Vagina (tissue), 2 donors: ENCODE measurements around the gene SLC25A51. TPM values are rescaled to one million over a fixed set of nuclear protein-coding genes. Genes with fewer than 3 reads are reported as not detected.

Experiments
- DNase-seq, 2 donors: peaks; one replicate each; pipeline ENCODE4 v3.0.0-alpha.2; 2017; ENCODE audit errors: extremely low spot score in 2 of 2
- H3K27ac ChIP-seq: fragments of 200-600 bp; sonication (generic); one replicate; pipeline ENCODE4 v1.5.1; 2019
- H3K27me3 ChIP-seq: fragments of 200-600 bp; sonication (generic); one replicate; pipeline ENCODE4 v1.5.1; 2019
- H3K36me3 ChIP-seq, 2 donors: fragments of 200-600 bp; sonication (generic); one replicate each; pipeline ENCODE4 v1.5.1; 2017 to 2019
- H3K4me1 ChIP-seq: fragments of 200-600 bp; sonication (generic); one replicate; pipeline ENCODE4 v1.5.1; 2019
- H3K4me3 ChIP-seq, 2 donors: fragments of 200-600 bp; sonication (generic); 1 replicate in 1 of 2; 2 replicates in 1 of 2; pipeline ENCODE4 v1.5.1; 2016 to 2019
- H3K9me3 ChIP-seq: fragments of 200-600 bp; sonication (generic); one replicate; pipeline ENCODE4 v1.5.1; 2019
- POLR2A ChIP-seq, 2 donors: fragments of 450-650 bp; IDR thresholded peaks; one replicate each; pipeline ENCODE4 v1.6.1; 2017; ENCODE audit warnings: antibody characterized with exemption in 2 of 2, mild to moderate bottlenecking in 2 of 2, moderate library complexity in 2 of 2
- POLR2AphosphoS5 ChIP-seq, 2 donors: sonication (generic); formaldehyde crosslinking; IDR thresholded peaks; one replicate each; pipeline ENCODE4 v1.9.0; 2017; ENCODE audit warnings: antibody characterized with exemption in 2 of 2, mild to moderate bottlenecking in 2 of 2, low read depth in 1 of 2; ENCODE audit not compliant: insufficient read depth in 1 of 2
- intact Hi-C: fragments of 100-400 bp; cut with DNase I; formaldehyde crosslinking; loops from one replicate; pipeline ENCODE4 v1.15.1; 2023
- total RNA-seq: library from RNA; depleted of rRNA; stranded (reverse); fragments of >200 nt; gene quantifications from one replicate; pipeline ENCODE4 v1.2.3, GENCODE V29; 2016
- TF ChIP-seq, protein P1 (sequence below), 3 experiments: fragments of 450-650 bp in 2 of 3; fragments of 200-600 bp in 1 of 3; sonication (generic) in 1 of 3; IDR thresholded peaks; one replicate each; pipeline ENCODE4 v1.5.1; 2017 to 2019; ENCODE audit warnings: antibody characterized with exemption in 3 of 3, mild to moderate bottlenecking in 2 of 3, moderate library complexity in 2 of 3

Gene SLC25A51
- total RNA-seq, 1 donor from 2014 or later: 26.0 TPM

DNA sequence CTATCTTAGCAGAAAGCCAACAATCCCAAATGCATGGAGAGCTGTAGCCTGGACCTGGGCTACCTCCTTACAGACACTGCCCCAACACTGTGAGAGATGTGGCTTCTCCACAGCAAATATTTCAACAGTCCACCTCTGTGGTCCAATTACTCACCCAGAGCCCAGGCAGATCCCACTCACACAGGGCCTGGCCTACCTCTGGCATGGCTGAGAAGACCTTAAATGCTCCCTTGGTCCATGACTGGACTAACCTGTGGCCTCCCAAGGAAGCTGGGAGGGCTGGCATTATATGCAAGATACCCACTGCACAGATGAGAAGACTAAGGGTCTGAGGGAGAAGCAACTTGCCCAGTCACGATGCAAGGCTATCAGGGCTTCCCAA is 22.8 kb upstream of the SLC25A51 start:
- intact Hi-C loops: no loop called here

DNA sequence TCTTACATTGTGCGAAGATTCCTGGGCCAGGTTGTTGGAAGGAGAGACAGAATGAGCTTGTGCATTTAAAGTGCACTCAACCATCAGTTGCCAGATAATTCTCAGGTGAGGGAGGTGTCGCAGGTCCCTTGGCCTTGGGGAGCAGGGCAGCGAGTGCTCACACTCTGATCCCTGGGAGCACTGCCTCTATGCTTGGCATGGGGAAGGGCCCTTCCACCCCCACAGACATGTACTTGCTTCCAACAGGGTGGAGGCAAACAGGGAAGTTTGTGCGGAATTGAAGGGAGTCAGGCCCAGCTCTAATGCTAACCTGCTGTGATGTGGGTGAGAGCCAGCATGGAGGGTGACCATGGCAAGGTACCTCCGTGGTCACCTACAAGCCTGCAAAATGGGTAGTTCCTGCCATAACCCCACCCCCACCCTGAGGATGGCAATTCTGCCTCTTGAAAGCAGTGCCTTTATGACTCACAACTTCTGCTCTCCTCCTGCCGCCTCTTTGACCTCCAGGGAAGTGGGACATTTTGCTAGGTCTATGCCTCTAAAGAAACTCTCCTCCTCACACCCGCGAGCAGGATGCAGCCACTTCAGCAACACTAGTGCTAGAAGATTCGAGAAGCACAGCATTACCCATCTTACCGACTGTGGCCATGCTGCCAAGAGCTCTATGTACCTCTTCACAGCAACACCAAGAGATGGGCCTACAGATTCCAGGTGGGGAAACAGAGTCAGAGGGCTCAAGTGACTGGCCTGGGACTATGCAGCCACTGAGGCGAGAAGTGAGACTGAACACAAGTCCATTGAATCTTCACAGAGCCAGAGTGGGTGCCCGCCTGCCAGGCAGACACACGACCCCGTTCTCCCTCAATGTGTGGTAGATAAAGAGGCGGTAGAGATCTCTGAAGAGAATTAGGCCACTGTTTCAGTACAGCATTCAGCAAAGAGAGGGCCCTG is 22.1 kb upstream of the SLC25A51 start:
- no peak for DNase-seq
- Histone ChIP-seq H3K4me3 (no peak overlapping the region), H3K4me1 (peaks cover 21% of the 10 kb centered on the region), H3K9me3 (no peaks in the 10 kb centered on the region), H3K27ac (no peak overlapping the region), H3K36me3 (no peaks in the 10 kb centered on the region), H3K27me3 (no peaks in the 10 kb centered on the region)
- intact Hi-C loops: no loop called here
- TF ChIP-seq, protein P1, sequence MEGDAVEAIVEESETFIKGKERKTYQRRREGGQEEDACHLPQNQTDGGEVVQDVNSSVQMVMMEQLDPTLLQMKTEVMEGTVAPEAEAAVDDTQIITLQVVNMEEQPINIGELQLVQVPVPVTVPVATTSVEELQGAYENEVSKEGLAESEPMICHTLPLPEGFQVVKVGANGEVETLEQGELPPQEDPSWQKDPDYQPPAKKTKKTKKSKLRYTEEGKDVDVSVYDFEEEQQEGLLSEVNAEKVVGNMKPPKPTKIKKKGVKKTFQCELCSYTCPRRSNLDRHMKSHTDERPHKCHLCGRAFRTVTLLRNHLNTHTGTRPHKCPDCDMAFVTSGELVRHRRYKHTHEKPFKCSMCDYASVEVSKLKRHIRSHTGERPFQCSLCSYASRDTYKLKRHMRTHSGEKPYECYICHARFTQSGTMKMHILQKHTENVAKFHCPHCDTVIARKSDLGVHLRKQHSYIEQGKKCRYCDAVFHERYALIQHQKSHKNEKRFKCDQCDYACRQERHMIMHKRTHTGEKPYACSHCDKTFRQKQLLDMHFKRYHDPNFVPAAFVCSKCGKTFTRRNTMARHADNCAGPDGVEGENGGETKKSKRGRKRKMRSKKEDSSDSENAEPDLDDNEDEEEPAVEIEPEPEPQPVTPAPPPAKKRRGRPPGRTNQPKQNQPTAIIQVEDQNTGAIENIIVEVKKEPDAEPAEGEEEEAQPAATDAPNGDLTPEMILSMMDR (IDR thresholded peaks at IDR 0.05): no peak
- TF ChIP-seq POLR2A (IDR thresholded peaks at IDR 0.05) (no peak), POLR2AphosphoS5 (IDR thresholded peaks at IDR 0.05; ENCODE audit: insufficient read depth in 1 of 2, low read depth in 1 of 2) (no peak)

More for the DNA sequence above, 22.8 kb upstream of the SLC25A51 start:
- no peak for DNase-seq
- no peaks in the 10 kb centered on the region for H3K36me3 ChIP-seq
- no peak overlapping the region for H3K4me3 ChIP-seq
- H3K27ac ChIP-seq: no peak overlapping the region
- H3K9me3 ChIP-seq: no peaks in the 10 kb centered on the region
- H3K27me3 ChIP-seq: no peaks in the 10 kb centered on the region
- peaks cover 18% of the 10 kb centered on the region for H3K4me1 ChIP-seq
- TF ChIP-seq POLR2A (IDR thresholded peaks at IDR 0.05) (no peak), POLR2AphosphoS5 (IDR thresholded peaks at IDR 0.05; ENCODE audit: insufficient read depth in 1 of 2, low read depth in 1 of 2) (no peak)
- TF ChIP-seq, protein P1 (IDR thresholded peaks at IDR 0.05): no peak

DNA sequence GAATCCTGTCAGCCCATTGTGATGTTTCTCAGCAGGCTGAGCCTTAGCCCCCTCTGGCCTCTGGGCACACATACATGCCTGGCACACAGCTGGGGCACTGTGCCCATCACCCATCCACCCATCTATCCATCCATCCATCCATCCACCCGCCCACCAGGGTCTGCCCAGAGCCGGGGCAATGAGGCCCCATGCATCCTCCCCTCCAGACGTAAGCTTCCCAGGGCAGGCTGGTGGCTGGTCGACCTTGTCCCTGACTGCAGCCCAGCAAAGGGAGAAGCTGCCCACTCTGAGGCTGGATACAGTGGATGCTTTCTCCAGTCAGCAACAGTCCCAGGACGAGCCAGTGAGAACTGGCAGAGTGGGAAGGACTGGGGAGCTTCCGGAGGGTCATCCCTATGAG is 21.1 kb upstream of the SLC25A51 start:
- no peak overlapping the region for H3K4me3 ChIP-seq

DNA sequence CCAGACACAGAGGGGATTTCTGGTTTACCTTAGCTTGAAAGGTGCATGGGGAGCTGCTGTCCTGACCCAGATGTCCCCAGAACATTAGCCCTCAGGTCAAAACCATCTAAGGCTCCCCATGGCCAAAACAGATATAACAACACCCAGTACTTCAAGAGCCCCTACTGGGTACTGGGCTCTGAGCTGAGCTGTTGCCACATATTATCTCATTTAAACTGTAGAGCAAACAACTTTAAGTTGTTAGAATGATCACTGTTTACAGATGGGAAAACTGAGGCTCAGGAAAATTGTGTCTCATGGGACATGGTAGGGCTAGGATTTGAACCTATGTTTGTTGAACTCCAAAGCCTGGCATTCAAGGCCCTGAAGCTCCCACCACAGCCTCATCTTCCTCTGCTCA is 20.6 kb upstream of the SLC25A51 start:
- intact Hi-C loops: loop anchor here (5.0 kb wide), 1 partner anchor 433 kb away; no protein-coding TSS in a partner anchor
- H3K36me3 ChIP-seq: no peaks in the 10 kb centered on the region
- no peak overlapping the region for H3K4me3 ChIP-seq
- no peaks in the 10 kb centered on the region for H3K27me3 ChIP-seq
- no peak overlapping the region for H3K27ac ChIP-seq
- TF ChIP-seq, protein P1 (IDR thresholded peaks at IDR 0.05): no peak
- TF ChIP-seq POLR2A (IDR thresholded peaks at IDR 0.05) (no peak), POLR2AphosphoS5 (IDR thresholded peaks at IDR 0.05; ENCODE audit: insufficient read depth in 1 of 2, low read depth in 1 of 2) (no peak)
- peaks cover 25% of the 10 kb centered on the region for H3K4me1 ChIP-seq
- no peaks in the 10 kb centered on the region for H3K9me3 ChIP-seq
- no peak for DNase-seq

More for the DNA sequence above, 21.1 kb upstream of the SLC25A51 start:
- no peaks in the 10 kb centered on the region for H3K9me3 ChIP-seq
- peaks cover 29% of the 10 kb centered on the region for H3K4me1 ChIP-seq
- no peak for DNase-seq
- TF ChIP-seq, protein P1 (IDR thresholded peaks at IDR 0.05): no peak
- TF ChIP-seq POLR2AphosphoS5 (IDR thresholded peaks at IDR 0.05; ENCODE audit: insufficient read depth in 1 of 2, low read depth in 1 of 2) (no peak), POLR2A (IDR thresholded peaks at IDR 0.05) (no peak)
- no peaks in the 10 kb centered on the region for H3K27me3 ChIP-seq
- intact Hi-C loops: no loop called here
- H3K36me3 ChIP-seq: no peaks in the 10 kb centered on the region
- no peak overlapping the region for H3K27ac ChIP-seq
